ENCODE results near the gene SREBF1.

Gene SREBF1

GRCh38 chr17:17839791-17840707 is 3.3 kb upstream of the SREBF1 start:
- FAIRE-seq: no peak

- FAIRE-seq: no peak
Observed at GRCh38 chr17:17837966-17838962, 1.5 kb upstream of the SREBF1 start.

- no peak for FAIRE-seq
Observed at GRCh38 chr17:17837380-17837821, 615 bp upstream of the SREBF1 start.

GRCh38 chr17:17836250-17836817 is 452 bp downstream of the SREBF1 start:
- FAIRE-seq: no peak

- FAIRE-seq: no peak
Observed at GRCh38 chr17:17835415-17836249, 1.2 kb downstream of the SREBF1 start.

- FAIRE-seq: no peak
Observed at GRCh38 chr17:17834974-17835373, 1.8 kb downstream of the SREBF1 start.

- no peak for FAIRE-seq
Observed at GRCh38 chr17:17833658-17834357, 3.0 kb downstream of the SREBF1 start.

- FAIRE-seq: no peak
Observed at GRCh38 chr17:17832032-17832363, 4.8 kb downstream of the SREBF1 start.

- no peak for FAIRE-seq
Observed at GRCh38 chr17:17831208-17832031, 5.4 kb downstream of the SREBF1 start.

- FAIRE-seq: no peak
Observed at GRCh38 chr17:17830740-17831207, 6.0 kb downstream of the SREBF1 start.

- FAIRE-seq: no peak
Observed at GRCh38 chr17:17830269-17830567, 6.6 kb downstream of the SREBF1 start.

- FAIRE-seq: no peak
Observed at GRCh38 chr17:17827826-17828621, 8.8 kb downstream of the SREBF1 start.

GRCh38 chr17:17826942-17827785 is 9.6 kb downstream of the SREBF1 start:
- FAIRE-seq: no peak

GRCh38 chr17:17826342-17826713 is 10.5 kb downstream of the SREBF1 start:
- no peak for FAIRE-seq

- FAIRE-seq: no peak
Observed at GRCh38 chr17:17824783-17825614, 11.8 kb downstream of the SREBF1 start.

- no peak for FAIRE-seq
Observed at GRCh38 chr17:17824119-17824782, 12.5 kb downstream of the SREBF1 start.

GRCh38 chr17:17823433-17824118 is 13.2 kb downstream of the SREBF1 start:
- no peak for FAIRE-seq

Data from islet of Langerhans (tissue), 1 donor.